T-helper 1 cell treated with Interleukin-12 subunit alpha and Interleukin-12 subunit beta and Interleukin-4 antibody, amounts not matched to agents 30 ng/mL and 1 ng/mL, for 36 hours (primary cell): ENCODE results near the gene SPA17. TPM values are rescaled to one million over a fixed set of nuclear protein-coding genes. Genes with fewer than 3 reads are reported as not detected.

Experiments
- total RNA-seq: library from RNA; stranded (reverse); gene quantifications from 2 replicates; pipeline ENCODE4 v1.2.3, GENCODE V29; 2022

The SPA17 gene
- total RNA-seq, 1 donor from 2014 or later: 1.8 TPM

Other genes with a start within 250 kb of the SPA17 start
- gene OR8B4, start 249.0 kb upstream of the SPA17 start, total RNA-seq: not detected in 2 replicates
- gene OR8B8, start 228.2 kb upstream of the SPA17 start, total RNA-seq: not detected in 2 replicates
- gene OR8B12, start 130.2 kb upstream of the SPA17 start, total RNA-seq: not detected in 2 replicates
- gene OR8A1, start 103.9 kb upstream of the SPA17 start, total RNA-seq: not detected in 2 replicates
- not detected in 2 replicates for gene PANX3, start 62.5 kb upstream of the SPA17 start, total RNA-seq
- 36.3 and 37.3 TPM in 2 replicates for gene TBRG1, start 51.0 kb upstream of the SPA17 start, total RNA-seq
- gene SIAE, start 165 bp upstream of the SPA17 start, total RNA-seq: 5.9 and 6.2 TPM in 2 replicates
- gene NRGN, start 66.0 kb downstream of the SPA17 start, total RNA-seq: 2.4 and 3.1 TPM in 2 replicates
- not detected in 2 replicates for gene VSIG2, start 78.4 kb downstream of the SPA17 start, total RNA-seq
- 0.41 and 0.47 TPM in 2 replicates for gene ESAM, start 88.4 kb downstream of the SPA17 start, total RNA-seq
- gene MSANTD2, start 126.5 kb downstream of the SPA17 start, total RNA-seq: 9.0 and 12.7 TPM in 2 replicates
- 4.6 and 5.6 TPM in 2 replicates for gene ROBO3, start 191.5 kb downstream of the SPA17 start, total RNA-seq
- gene ROBO4, start 224.0 kb downstream of the SPA17 start, total RNA-seq: not detected in 2 replicates
- gene HEPN1, start 245.3 kb downstream of the SPA17 start, total RNA-seq: not detected in 2 replicates